GM19372 (cell line): ENCODE measurements around the gene ARID3B.
"Not testable (repeated sequence)": the region's sequence is repeated elsewhere in the genome, so short reads cannot be mapped to it uniquely, and the experiment has no call there.

Experiments
- ATAC-seq: cut with Tn5 transposase; IDR thresholded peaks from one replicate; pipeline ENCODE4 v1.9.1; 2021; ENCODE audit warnings: mild to moderate bottlenecking, low read depth, moderate library complexity; ENCODE audit not compliant: unreplicated experiment

The ARID3B gene

GRCh38 chr15:74540761-74541493 lies at the start of gene ARID3B:
TSS of gene ARID3B (plus strand) at chr15:74541220. CDS start at chr15:74543937, 2,717 bp downstream.
- ATAC-seq, result peak; percentile 84

GRCh38 chr15:74496648-74497047 lies 44.4 kb upstream of the ARID3B start:
- no peak for ATAC-seq

GRCh38 chr15:74497584-74497983 lies 43.4 kb upstream of the ARID3B start:
- ATAC-seq, result no peak

- no peak for ATAC-seq
Observed at GRCh38 chr15:74499366-74499765, 41.7 kb upstream of the ARID3B start.

GRCh38 chr15:74500401-74500800 lies 40.6 kb upstream of the ARID3B start:
- no peak for ATAC-seq

GRCh38 chr15:74502301-74502700 lies 38.7 kb upstream of the ARID3B start:
- ATAC-seq, result no peak

- no peak for ATAC-seq
Observed at GRCh38 chr15:74504418-74504817, 36.6 kb upstream of the ARID3B start.

GRCh38 chr15:74504836-74505235 lies 36.2 kb upstream of the ARID3B start:
- ATAC-seq, result no peak

- ATAC-seq, result no peak
Observed at GRCh38 chr15:74505837-74506514, 35.0 kb upstream of the ARID3B start.

- ATAC-seq, result no peak
Observed at GRCh38 chr15:74506515-74506840, 34.5 kb upstream of the ARID3B start.

- no peak for ATAC-seq
Observed at GRCh38 chr15:74511583-74511982, 29.4 kb upstream of the ARID3B start.

- ATAC-seq, result not testable (repeated sequence)
Observed at GRCh38 chr15:74514059-74514458, 27.0 kb upstream of the ARID3B start.

- no peak for ATAC-seq
Observed at GRCh38 chr15:74517096-74517495, 23.9 kb upstream of the ARID3B start.

GRCh38 chr15:74519311-74519710 lies 21.7 kb upstream of the ARID3B start:
- ATAC-seq, result no peak

GRCh38 chr15:74520407-74520806 lies 20.6 kb upstream of the ARID3B start:
- ATAC-seq, result no peak

- ATAC-seq, result no peak
Observed at GRCh38 chr15:74523982-74524381, 17.0 kb upstream of the ARID3B start.

- no peak for ATAC-seq
Observed at GRCh38 chr15:74525309-74525708, 15.7 kb upstream of the ARID3B start.

GRCh38 chr15:74525945-74526344 lies 15.1 kb upstream of the ARID3B start:
- no peak for ATAC-seq

GRCh38 chr15:74528876-74529275 lies 12.1 kb upstream of the ARID3B start:
- ATAC-seq, result no peak

- ATAC-seq, result no peak
Observed at GRCh38 chr15:74529921-74530320, 11.1 kb upstream of the ARID3B start.

GRCh38 chr15:74530771-74531143 lies 10.3 kb upstream of the ARID3B start:
- ATAC-seq, result no peak

- ATAC-seq, result no peak
Observed at GRCh38 chr15:74531144-74531811, 9.7 kb upstream of the ARID3B start.
